Trophoblast cell (in vitro differentiated cells and primary cell): ENCODE measurements around the gene MYH11.
A peak's percentile ranks its signal among the peaks of the same experiment; 100 is the strongest.
"Not testable (repeated sequence)": the region's sequence is repeated elsewhere in the genome, so short reads cannot be mapped to it uniquely, and the experiment has no call there.

Experiments used
- DNase-seq, 2 donors: peaks; one replicate each; pipeline ENCODE4 v3.0.0-alpha.2; 2016
- H2AFZ ChIP-seq: 2 replicates; pipeline ENCODE4 v1.6.1; 2013; ENCODE audit warnings: low read length, moderate library complexity, mild to moderate bottlenecking; ENCODE audit not compliant: insufficient read depth, poor library complexity
- H2AK5ac ChIP-seq: 2 replicates; pipeline ENCODE4 v1.6.1; 2013; ENCODE audit warnings: mild to moderate bottlenecking, low read length
- H2BK120ac ChIP-seq: 2 replicates; pipeline ENCODE4 v1.6.1; 2013; ENCODE audit warnings: low read length, mild to moderate bottlenecking, moderate library complexity; ENCODE audit not compliant: insufficient read depth, poor library complexity
- H2BK12ac ChIP-seq: 2 replicates; pipeline ENCODE4 v1.6.1; 2013; ENCODE audit warnings: mild to moderate bottlenecking, low read length, moderate library complexity
- H2BK5ac ChIP-seq: 2 replicates; pipeline ENCODE4 v1.6.1; 2013; ENCODE audit warnings: low read length, low read depth, moderate library complexity, mild to moderate bottlenecking; ENCODE audit not compliant: poor library complexity
- H3K14ac ChIP-seq: 2 replicates; pipeline ENCODE4 v1.6.1; 2013; ENCODE audit warnings: mild to moderate bottlenecking, low read length
- H3K18ac ChIP-seq: 2 replicates; pipeline ENCODE4 v1.6.1; 2013; ENCODE audit warnings: mild to moderate bottlenecking, low read length
- H3K23ac ChIP-seq: 2 replicates; pipeline ENCODE4 v1.6.1; 2013; ENCODE audit warnings: low read length
- H3K27ac ChIP-seq: 2 replicates; pipeline ENCODE4 v1.5.1; 2013; ENCODE audit warnings: low read depth, mild to moderate bottlenecking, inconsistent platforms, low read length, moderate library complexity
- H3K27me3 ChIP-seq: 2 replicates; pipeline ENCODE4 v1.6.1; 2013; ENCODE audit warnings: inconsistent platforms, mild to moderate bottlenecking, low read length, moderate library complexity; ENCODE audit not compliant: insufficient read depth
- H3K36me3 ChIP-seq, 2 experiments: 1 replicate in 1 of 2; 2 replicates in 1 of 2; pipeline ENCODE4 v1.6.1; 2013; ENCODE audit warnings: low read length in 2 of 2, mild to moderate bottlenecking in 2 of 2, moderate library complexity in 1 of 2; ENCODE audit not compliant: insufficient read depth in 2 of 2, control insufficient read depth in 1 of 2
- H3K4ac ChIP-seq: 2 replicates; pipeline ENCODE4 v1.6.1; 2013; ENCODE audit warnings: low read depth, mild to moderate bottlenecking, low read length, moderate library complexity
- H3K4me1 ChIP-seq, 2 experiments: 1 replicate in 1 of 2; 2 replicates in 1 of 2; pipeline ENCODE4 v1.6.1; 2013; ENCODE audit warnings: low read length in 2 of 2, mild to moderate bottlenecking in 2 of 2, moderate library complexity in 1 of 2; ENCODE audit not compliant: insufficient read depth in 2 of 2, control insufficient read depth in 1 of 2
- H3K4me2 ChIP-seq: 2 replicates; pipeline ENCODE4 v1.6.1; 2013; ENCODE audit warnings: inconsistent platforms, mild to moderate bottlenecking, low read length, moderate library complexity
- H3K4me3 ChIP-seq: 2 replicates; pipeline ENCODE4 v1.5.1; 2013; ENCODE audit warnings: mild to moderate bottlenecking, low read depth, low read length, inconsistent platforms
- H3K79me1 ChIP-seq: one replicate; pipeline ENCODE4 v1.6.1; 2013; ENCODE audit warnings: low read length
- H3K79me2 ChIP-seq: 2 replicates; pipeline ENCODE4 v1.6.1; 2013; ENCODE audit warnings: low read length, mild to moderate bottlenecking; ENCODE audit not compliant: control insufficient read depth, insufficient read depth, poor library complexity
- H3K9ac ChIP-seq: 2 replicates; pipeline ENCODE4 v1.6.1; 2013; ENCODE audit warnings: mild to moderate bottlenecking, low read length
- H3K9me3 ChIP-seq: 2 replicates; pipeline ENCODE4 v1.6.1; 2013; ENCODE audit warnings: low read depth, mild to moderate bottlenecking, control low read depth, inconsistent platforms, low read length; ENCODE audit not compliant: insufficient read depth
- H4K12ac ChIP-seq: 2 replicates; pipeline ENCODE4 v1.6.1; 2013; ENCODE audit warnings: low read depth, mild to moderate bottlenecking, low read length, moderate library complexity
- H4K8ac ChIP-seq: 2 replicates; pipeline ENCODE4 v1.6.1; 2013; ENCODE audit warnings: low read depth, mild to moderate bottlenecking, low read length, moderate library complexity
- H4K91ac ChIP-seq: one replicate; pipeline ENCODE4 v1.6.1; 2013; ENCODE audit warnings: low read depth, mild to moderate bottlenecking, low read length, moderate library complexity
- WGBS: extraction: QIAGEN DNeasy Blood & Tissue Kit; methylation state at CpG from one replicate; pipeline ENCODE4 v1.1.7; 2013; ENCODE audit warnings: missing lambda C conversion rate; ENCODE audit not compliant: insufficient read length, insufficient coverage; ENCODE audit errors: extremely low coverage; 5-methylcytosine and 5-hydroxymethylcytosine counted together

Gene MYH11

GRCh38 chr16:15672127-15672513 is 184.7 kb downstream of the MYH11 start:
- not testable (repeated sequence) for H3K9me3 ChIP-seq, H2BK120ac ChIP-seq, H3K79me2 ChIP-seq, H4K8ac ChIP-seq, H3K27ac ChIP-seq, H3K4me2 ChIP-seq, H2BK12ac ChIP-seq, H3K18ac ChIP-seq, H3K4me3 ChIP-seq, H2AFZ ChIP-seq, H3K4ac ChIP-seq, H4K91ac ChIP-seq, H2BK5ac ChIP-seq, H3K79me1 ChIP-seq, H3K23ac ChIP-seq, H2AK5ac ChIP-seq, H4K12ac ChIP-seq, H3K27me3 ChIP-seq, H3K4me1 ChIP-seq, H3K9ac ChIP-seq, H3K14ac ChIP-seq
- no CpG with 5 or more reads among the region's 10 CpGs for WGBS
- peaks cover 25 to 37% of the 10 kb centered on the region in 2 experiments for H3K36me3 ChIP-seq
- DNase-seq = peak in 1 of 2 donors; percentile 18

DNA sequence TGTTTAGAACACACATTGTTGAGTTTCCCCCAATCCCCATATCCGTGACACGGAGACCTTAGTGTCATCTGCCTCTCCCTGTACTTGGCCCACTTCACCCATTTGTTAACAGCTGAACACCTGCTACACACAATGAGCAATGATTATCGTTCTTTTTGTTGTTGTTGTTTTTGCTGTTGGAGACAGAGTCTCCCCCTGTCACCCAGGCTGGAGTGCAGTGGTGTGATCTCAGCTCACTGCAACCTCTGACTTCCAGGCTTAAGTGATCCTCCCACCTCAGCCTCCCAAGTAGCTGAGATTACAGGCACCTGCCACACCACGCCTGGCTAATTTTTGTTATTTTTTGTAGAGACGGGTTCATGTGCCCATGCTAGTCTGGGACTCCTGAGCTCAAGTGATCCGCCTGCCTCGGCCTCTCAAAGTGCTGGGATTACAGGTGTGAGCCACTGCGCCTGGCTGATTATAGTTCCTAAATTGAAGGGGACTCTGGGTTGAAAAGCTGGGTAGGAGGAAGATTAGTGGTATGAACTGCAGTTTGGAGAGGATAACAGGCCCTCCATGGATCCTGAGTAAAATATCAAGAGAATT is 185.2 kb downstream of the MYH11 start:
- H3K36me3 ChIP-seq = peaks cover 27 to 38% of the 10 kb centered on the region in 2 experiments
- no peak overlapping the region for H2AK5ac ChIP-seq
- no peaks in the 10 kb centered on the region for H3K79me2 ChIP-seq
- no peak overlapping the region for H4K12ac ChIP-seq
- no peak overlapping the region for H3K14ac ChIP-seq
- H3K4me1 ChIP-seq = no peaks in the 10 kb centered on the region
- H3K9me3 ChIP-seq = no peaks in the 10 kb centered on the region
- no peak for DNase-seq
- no peak overlapping the region for H2BK12ac ChIP-seq
- H3K27me3 ChIP-seq = no peaks in the 10 kb centered on the region
- WGBS = no CpG with 5 or more reads among the region's 8 CpGs
- H3K23ac ChIP-seq = no peak overlapping the region
- no peak overlapping the region for H3K4me3 ChIP-seq
- H3K27ac ChIP-seq = no peak overlapping the region
- H2AFZ ChIP-seq = no peak overlapping the region
- H3K4me2 ChIP-seq = no peak overlapping the region
- no peak overlapping the region for H4K91ac ChIP-seq
- H3K18ac ChIP-seq = no peak overlapping the region
- no peak overlapping the region for H4K8ac ChIP-seq
- no peaks in the 10 kb centered on the region for H3K79me1 ChIP-seq
- H3K4ac ChIP-seq = no peak overlapping the region
- no peak overlapping the region for H2BK5ac ChIP-seq
- no peak overlapping the region for H3K9ac ChIP-seq
- H2BK120ac ChIP-seq = no peak overlapping the region

GRCh38 chr16:15667091-15667742 is 189.6 kb downstream of the MYH11 start:
- H4K8ac ChIP-seq = no peak overlapping the region
- no peak overlapping the region for H3K9ac ChIP-seq
- H3K4me2 ChIP-seq = no peak overlapping the region
- H3K4me1 ChIP-seq = no peaks in the 10 kb centered on the region
- H4K91ac ChIP-seq = no peak overlapping the region
- no peaks in the 10 kb centered on the region for H3K79me1 ChIP-seq
- H3K27me3 ChIP-seq = no peaks in the 10 kb centered on the region
- H3K79me2 ChIP-seq = no peaks in the 10 kb centered on the region
- H3K23ac ChIP-seq = no peak overlapping the region
- no peak overlapping the region for H2AK5ac ChIP-seq
- H2BK12ac ChIP-seq = no peak overlapping the region
- peak; percentile 49 to 93 for DNase-seq
- no peak overlapping the region for H3K18ac ChIP-seq
- no peak overlapping the region for H3K14ac ChIP-seq
- no peak overlapping the region for H3K4me3 ChIP-seq
- H2BK120ac ChIP-seq = no peak overlapping the region
- no peak overlapping the region for H2BK5ac ChIP-seq
- H3K9me3 ChIP-seq = no peaks in the 10 kb centered on the region
- H2AFZ ChIP-seq = no peak overlapping the region
- peaks cover 31 to 42% of the 10 kb centered on the region in 2 experiments for H3K36me3 ChIP-seq
- no peak overlapping the region for H4K12ac ChIP-seq
- H3K27ac ChIP-seq = no peak overlapping the region
- no peak overlapping the region for H3K4ac ChIP-seq
- no CpG with 5 or more reads among the region's 18 CpGs for WGBS

DNA sequence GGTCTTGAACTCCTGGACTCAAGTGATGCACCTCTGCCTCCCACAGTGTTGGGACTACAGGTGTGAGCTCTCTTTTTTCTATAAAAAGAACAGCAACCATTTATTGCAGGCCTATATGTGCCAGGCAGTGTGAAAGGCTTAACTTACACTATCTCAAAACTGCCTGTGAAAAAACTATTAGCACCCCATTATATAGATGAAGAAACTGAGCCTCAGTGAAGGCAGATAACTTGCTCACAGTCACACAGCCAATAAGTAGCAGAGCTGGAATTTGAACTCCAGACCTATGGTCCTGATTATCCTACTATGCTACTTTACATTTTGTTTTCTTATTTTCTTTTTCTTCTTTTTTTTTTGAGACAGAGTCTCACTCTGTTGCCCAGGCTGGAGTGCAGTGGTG is 191.7 kb downstream of the MYH11 start:
- Histone ChIP-seq H4K12ac (no peak overlapping the region), H4K91ac (no peak overlapping the region), H3K4me2 (no peak overlapping the region), H3K18ac (no peak overlapping the region), H3K79me1 (no peaks in the 10 kb centered on the region), H3K4ac (no peak overlapping the region), H2AK5ac (no peak overlapping the region), H2BK120ac (no peak overlapping the region), H3K4me1 (no peaks in the 10 kb centered on the region), H3K36me3 (peaks cover 31 to 38% of the 10 kb centered on the region in 2 experiments), H3K9me3 (no peaks in the 10 kb centered on the region), H3K4me3 (no peak overlapping the region), H3K14ac (no peak overlapping the region), H3K27me3 (no peaks in the 10 kb centered on the region), H2BK12ac (no peak overlapping the region), H2AFZ (no peak overlapping the region), H3K9ac (no peak overlapping the region), H3K23ac (no peak overlapping the region), H3K79me2 (no peaks in the 10 kb centered on the region), H4K8ac (no peak overlapping the region), H3K27ac (no peak overlapping the region), H2BK5ac (no peak overlapping the region)
- no peak for DNase-seq
